ENCODE measurements around the gene EFNA1. TPM values are rescaled to one million over a fixed set of nuclear protein-coding genes. Genes with fewer than 3 reads are reported as not detected.

EFNA1 gene
- polyA plus RNA-seq, 1 of the 3 experiments (the other 2 are of a cell fraction) = 14.4 TPM

GRCh38 chr1:155103325-155103724 is 24.4 kb upstream of the EFNA1 start:
- Histone ChIP-seq H3K9me2 (no peaks in the 10 kb centered on the region), H3K4me1 (ENCODE audit: control insufficient read depth in 1 of 2, insufficient read depth in 2 of 2, low read depth in 1 of 2, low read length in 1 of 2) (no peaks in the 10 kb centered on the region), H3K4me2 (no peak overlapping the region), H3K79me2 (ENCODE audit: insufficient read depth) (no peaks in the 10 kb centered on the region), H3K27me3 (ENCODE audit: insufficient read depth) (no peaks in the 10 kb centered on the region; the same call in 1 of the 2 replicates), H3K27ac (ENCODE audit: low read depth in 2 of 2, low read length in 1 of 2) (no peak overlapping the region), H3K9me3 (no peaks in the 10 kb centered on the region), H3K9ac (no peak overlapping the region), H3K4me3 (ENCODE audit: low read depth in 2 of 2, low read length in 1 of 2) (no peak overlapping the region), H2AFZ (ENCODE audit: low read depth) (no peak overlapping the region), H3K36me3 (replicated peaks in 1 of 2; ENCODE audit: control insufficient read depth in 1 of 2, insufficient read depth in 2 of 2, low read length in 1 of 2) (no peaks in the 10 kb centered on the region), H4K20me1 (ENCODE audit: insufficient read depth) (no peaks in the 10 kb centered on the region), H3F3A (replicated peaks; ENCODE audit: insufficient read depth) (no peaks in the 10 kb centered on the region)
- no peak for TF ChIP-seq USF2 (IDR thresholded peaks at IDR 0.05; ENCODE audit: borderline replicate concordance, low read depth, low read length)
- no peak for TF ChIP-seq PBX3 (IDR thresholded peaks at IDR 0.05)
- TF ChIP-seq EZH2phosphoT487 (IDR thresholded peaks at IDR 0.05; ENCODE audit: borderline replicate concordance, low read depth) = no peak
- no peak for TF ChIP-seq REST (IDR thresholded peaks at IDR 0.05; ENCODE audit: low read depth, low read length)
- no peak for TF ChIP-seq TEAD4 (IDR thresholded peaks at IDR 0.05; ENCODE audit: borderline replicate concordance, insufficient read depth)
- no peak for TF ChIP-seq NFIC (IDR thresholded peaks at IDR 0.05; ENCODE audit: borderline replicate concordance)
- TF ChIP-seq RXRA (IDR thresholded peaks at IDR 0.05; ENCODE audit: borderline replicate concordance, low read depth) = no peak
- no peak for TF ChIP-seq RAD21 (IDR thresholded peaks at IDR 0.05; ENCODE audit: low read length)
- TF ChIP-seq ELF1 (IDR thresholded peaks at IDR 0.05) = no peak
- TF ChIP-seq JUND (IDR thresholded peaks at IDR 0.05) = no peak
- TF ChIP-seq YY1 (IDR thresholded peaks at IDR 0.05; ENCODE audit: low read depth) = no peak
- TF ChIP-seq RFX5 (IDR thresholded peaks at IDR 0.05; ENCODE audit: low read length) = no peak
- TF ChIP-seq GATA2 (CRISPR knock-in tag; IDR thresholded peaks at IDR 0.05) = no peak
- TF ChIP-seq RCOR1 (IDR thresholded peaks at IDR 0.05; ENCODE audit: low read length) = no peak
- TF ChIP-seq FOXJ3 (CRISPR knock-in tag; IDR thresholded peaks at IDR 0.05) = no peak
- TF ChIP-seq MXI1 (IDR thresholded peaks at IDR 0.05; ENCODE audit: low read depth, low read length) = no peak
- TF ChIP-seq TCF12 (IDR thresholded peaks at IDR 0.05) = no peak
- TF ChIP-seq MEF2A (IDR thresholded peaks at IDR 0.05; ENCODE audit: borderline replicate concordance, low read depth) = no peak
- TF ChIP-seq POLR2AphosphoS5 (IDR thresholded peaks at IDR 0.05; ENCODE audit: low read depth, low read length) = no peak
- no peak for TF ChIP-seq EP300 (IDR thresholded peaks at IDR 0.05; ENCODE audit: borderline replicate concordance in 1 of 2, low read depth in 1 of 2, low read length in 1 of 2)
- 74% methylated on average over 7 of the region's 9 CpGs for WGBS (ENCODE audit: low lambda C conversion rate)
- ChIA-PET POLR2A (no interaction called here), CTCF (interaction anchor here (0.6 to 3.3 kb wide), 4 partner anchors 12 to 64 kb away, joined by 3 to 20 read pairs (median 5); no protein-coding TSS in a partner anchor)
- no peak for DNase-seq

Measured in SK-N-SH (cell line).